K562 (cell line): ENCODE measurements around the gene PRRC2A. TPM values are rescaled to one million over a fixed set of nuclear protein-coding genes. Genes with fewer than 3 reads are reported as not detected.
A peak's percentile ranks its signal among the peaks of the same experiment; 100 is the strongest.

Experiments
- ARID4B ChIP-seq: sonication (generic); formaldehyde crosslinking; IDR thresholded peaks from 2 replicates; pipeline ENCODE4 v1.8.0; 2022; ENCODE audit warnings: mild to moderate bottlenecking, missing genetic modification reagents
- CBX5 ChIP-seq: IDR thresholded peaks from 2 replicates; pipeline ENCODE4 v1.6.1; 2014; ENCODE audit warnings: low read depth, borderline replicate concordance
- E2F4 ChIP-seq: sonication (generic); formaldehyde crosslinking; IDR thresholded peaks from 2 replicates; pipeline ENCODE4 v1.8.0; 2022; ENCODE audit warnings: mild to moderate bottlenecking, low read depth, missing genetic modification reagents
- ELK3 ChIP-seq: fragments of 450-650 bp; formaldehyde crosslinking; IDR thresholded peaks from 2 replicates; pipeline ENCODE4 v1.4.0; 2020; ENCODE audit warnings: mild to moderate bottlenecking
- HDGF ChIP-seq: fragments of 450-650 bp; IDR thresholded peaks from 2 replicates; pipeline ENCODE4 v1.6.1; 2016
- HIVEP1 ChIP-seq: fragments of 250-450 bp; sonication (Bioruptor Pico); IDR thresholded peaks from 2 replicates; pipeline ENCODE4 v1.4.0; 2020; ENCODE audit warnings: mild to moderate bottlenecking
- LCOR ChIP-seq: sonication (generic); formaldehyde crosslinking; IDR thresholded peaks from 2 replicates; pipeline ENCODE4 v1.8.0; 2022; ENCODE audit warnings: mild to moderate bottlenecking, missing genetic modification reagents
- MCM5 ChIP-seq: fragments of 450-650 bp; IDR thresholded peaks from 2 replicates; pipeline ENCODE4 v1.6.1; 2016; ENCODE audit warnings: low read depth
- MTF1 ChIP-seq: fragments of 250-450 bp; sonication (Bioruptor Pico); IDR thresholded peaks from 2 replicates; pipeline ENCODE4 v1.9.0; 2021; ENCODE audit warnings: moderate library complexity, mild to moderate bottlenecking, inconsistent platforms, borderline replicate concordance
- SMAD4 ChIP-seq: fragments of 250-450 bp; sonication (Bioruptor Pico); conservative IDR thresholded peaks from 2 replicates; pipeline ENCODE4 v1.8.0; 2021; ENCODE audit warnings: inconsistent platforms, mild to moderate bottlenecking, moderate library complexity
- TCF15 ChIP-seq: fragments of 250-450 bp; sonication (Bioruptor Pico); IDR thresholded peaks from 2 replicates; pipeline ENCODE4 v1.8.0; 2022; ENCODE audit warnings: moderate library complexity, mild to moderate bottlenecking, inconsistent platforms
- TRIM25 ChIP-seq: fragments of 450-650 bp; IDR thresholded peaks from 2 replicates; pipeline ENCODE4 v1.7.0; 2016; ENCODE audit warnings: borderline replicate concordance
- USF2 ChIP-seq: sonication (generic); formaldehyde crosslinking; IDR thresholded peaks from 2 replicates; pipeline ENCODE4 v1.5.0; 2020; ENCODE audit warnings: missing genetic modification reagents
- ZBTB7A ChIP-seq: IDR thresholded peaks from 2 replicates; pipeline ENCODE4 v1.6.1; 2011; ENCODE audit warnings: low read depth, mild to moderate bottlenecking, low read length, moderate library complexity, borderline replicate concordance; ENCODE audit not compliant: control insufficient read depth
- ZNF282 ChIP-seq: sonication (generic); formaldehyde crosslinking; IDR thresholded peaks from 2 replicates; pipeline ENCODE4 v1.8.1; 2023; ENCODE audit warnings: missing genetic modification reagents
- ZNF324 ChIP-seq: fragments of 250-450 bp; sonication (Bioruptor Pico); IDR thresholded peaks from 2 replicates; pipeline ENCODE4 v1.4.0; 2020; ENCODE audit warnings: mild to moderate bottlenecking
- ZNF354B ChIP-seq: fragments of 250-450 bp; sonication (Bioruptor Pico); IDR thresholded peaks from 2 replicates; pipeline ENCODE4 v1.4.0; 2020
- polyA plus RNA-seq, 8 experiments: library from polyadenylated mRNA; depleted of rRNA in 4 of 8; stranded (reverse) in 5 of 8; unstranded in 3 of 8; fragments of >200 nt; fragmentation: Nextera tagmentation in 2 of 8; fragmentation: Illumina TruSeq in 1 of 8; extraction: Ambion mirVana in 2 of 8; extraction: Trizol in 1 of 8; gene quantifications; 2 replicates each; pipeline versions ENCODE4 v1.2.1 to v1.2.3, GENCODE V29; 2011 to 2014; ENCODE audit warnings: inconsistent platforms in 1 of 8, missing spikeins in 1 of 8
- total RNA-seq, 7 experiments: library from RNA; depleted of rRNA in 6 of 7; stranded (reverse); fragments of >200 nt in 6 of 7; fragmentation: Illumina TruSeq in 2 of 7; extraction: Trizol in 2 of 7; gene quantifications; 2 replicates each; pipeline versions ENCODE4 v1.2.1 to v1.2.3, GENCODE V29; 2011 to 2021; ENCODE audit warnings: low replicate concordance in 1 of 7

The PRRC2A gene
- total and polyA plus RNA-seq, 9 of the 15 experiments (the other 6 are each of a cell fraction or from before 2014, with no cell fraction given): 1.0 to 332 (median 63.0) TPM

- no peak; the same call in 1 of the 2 replicates for TF ChIP-seq TCF15 (CRISPR knock-in tag)
- TF ChIP-seq ZNF282: no peak
- no peak for TF ChIP-seq ZNF354B (CRISPR knock-in tag)
- peak; percentile 92; the same call in 1 of the 2 replicates for TF ChIP-seq TRIM25
- peak; percentile 81 for TF ChIP-seq HDGF
- TF ChIP-seq ARID4B (CRISPR knock-in tag): no peak
- TF ChIP-seq HIVEP1 (CRISPR knock-in tag): no peak
- peak; percentile 2; the same call in 1 of the 2 replicates for TF ChIP-seq LCOR (CRISPR knock-in tag)
- no peak for TF ChIP-seq ELK3 (CRISPR knock-in tag)
- TF ChIP-seq ZNF324 (CRISPR knock-in tag): no peak; the same call in 1 of the 2 replicates
- TF ChIP-seq ZBTB7A: peak; percentile 98
- no peak for TF ChIP-seq USF2 (CRISPR knock-in tag)
- TF ChIP-seq CBX5: no peak
- no peak for TF ChIP-seq MTF1 (CRISPR knock-in tag)
- no peak for TF ChIP-seq MCM5
- no peak for TF ChIP-seq E2F4 (CRISPR knock-in tag)
- TF ChIP-seq SMAD4 (CRISPR knock-in tag): 0 out of 2 replicates have a peak, but pooled peaks have one; percentile 6
Measured at GRCh38 chr6:31652925-31653724, 32.6 kb downstream of the PRRC2A start (continued).
